ENCODE data around the gene PIGV.

PIGV gene

GRCh38 chr1:26774462-26774861, 13.3 kb upstream of the PIGV start:
- DNase-seq (ENCODE audit: low spot score): no peak

- DNase-seq (ENCODE audit: low spot score): no peak
These were observed 12.1 kb upstream of the PIGV start for GRCh38 chr1:26775666-26776065.

GRCh38 chr1:26779098-26779668, 8.6 kb upstream of the PIGV start:
- DNase-seq (ENCODE audit: low spot score): no peak

- DNase-seq (ENCODE audit: low spot score): no peak
These were observed 7.3 kb upstream of the PIGV start for GRCh38 chr1:26780344-26780957.

GRCh38 chr1:26781206-26781825, 6.4 kb upstream of the PIGV start:
- no peak for DNase-seq (ENCODE audit: low spot score)

- no peak for DNase-seq (ENCODE audit: low spot score)
These were observed 5.1 kb upstream of the PIGV start for GRCh38 chr1:26782521-26783212.

- DNase-seq (ENCODE audit: low spot score): no peak
These were observed 4.1 kb upstream of the PIGV start for GRCh38 chr1:26783646-26784022.

GRCh38 chr1:26784023-26784871, 3.5 kb upstream of the PIGV start:
- no peak for DNase-seq (ENCODE audit: low spot score)

GRCh38 chr1:26784886-26785285, 2.9 kb upstream of the PIGV start:
- DNase-seq (ENCODE audit: low spot score): no peak

- DNase-seq (ENCODE audit: low spot score): no peak
These were observed 1.9 kb upstream of the PIGV start for GRCh38 chr1:26785611-26786436.

GRCh38 chr1:26786437-26787380, 1.0 kb upstream of the PIGV start:
- peak; percentile 76 for DNase-seq (ENCODE audit: low spot score)

- DNase-seq (ENCODE audit: low spot score): no peak
These were observed 407 bp upstream of the PIGV start for GRCh38 chr1:26787381-26787705.

- no peak for DNase-seq (ENCODE audit: low spot score)
These were observed 700 bp downstream of the PIGV start for GRCh38 chr1:26788515-26788785.

GRCh38 chr1:26788836-26789611, 1.3 kb downstream of the PIGV start:
- peak; percentile 86 for DNase-seq (ENCODE audit: low spot score)

- DNase-seq (ENCODE audit: low spot score): no peak
These were observed 1.8 kb downstream of the PIGV start for GRCh38 chr1:26789612-26789865.

GRCh38 chr1:26789931-26790330, 2.2 kb downstream of the PIGV start:
- DNase-seq (ENCODE audit: low spot score): no peak

GRCh38 chr1:26790551-26790953, 2.8 kb downstream of the PIGV start:
- no peak for DNase-seq (ENCODE audit: low spot score)

GRCh38 chr1:26791148-26791547, 3.4 kb downstream of the PIGV start:
- DNase-seq (ENCODE audit: low spot score): no peak

GRCh38 chr1:26791626-26792025, 3.9 kb downstream of the PIGV start:
- no peak for DNase-seq (ENCODE audit: low spot score)

- DNase-seq (ENCODE audit: low spot score): no peak
These were observed 5.2 kb downstream of the PIGV start for GRCh38 chr1:26792924-26793323.

All from left forelimb (tissue), 1 donor.